ENCODE data around the gene WFDC5.

The WFDC5 gene

GRCh38 chr20:45109634-45110033 is 5.3 kb downstream of the WFDC5 start:
- no peak overlapping the region for H3K9ac ChIP-seq (ENCODE audit: low read length)
- TF ChIP-seq EZH2phosphoT487 (conservative IDR thresholded peaks at IDR 0.05; ENCODE audit: low read length) (no peak), CTCF (IDR thresholded peaks at IDR 0.05; ENCODE audit: insufficient read depth, low read length, poor library complexity, severe bottlenecking) (no peak)
- no peaks in the 10 kb centered on the region for H3K9me3 ChIP-seq (ENCODE audit: insufficient read depth, low read length)
- no peaks in the 10 kb centered on the region for H3K36me3 ChIP-seq (ENCODE audit: low read length)
- H3K9me2 ChIP-seq (replicated peaks; ENCODE audit: insufficient read depth, low read length), result no peaks in the 10 kb centered on the region
- H3K79me2 ChIP-seq (ENCODE audit: insufficient read depth, low read length), result no peaks in the 10 kb centered on the region
- no peaks in the 10 kb centered on the region for H4K20me1 ChIP-seq (ENCODE audit: low read depth, low read length)
- H3K4me2 ChIP-seq (ENCODE audit: low read depth, low read length, poor library complexity, severe bottlenecking), result no peak overlapping the region
- no peak overlapping the region for H3K27ac ChIP-seq (ENCODE audit: low read depth, low read length)
- no peaks in the 10 kb centered on the region for H3K27me3 ChIP-seq (ENCODE audit: low read length)
- no peak overlapping the region for H3K4me3 ChIP-seq (ENCODE audit: insufficient read depth, low read length, poor library complexity, severe bottlenecking)
- H3F3A ChIP-seq (ENCODE audit: insufficient read depth), result no peaks in the 10 kb centered on the region
- H2AFZ ChIP-seq (ENCODE audit: low read depth, low read length, severe bottlenecking), result no peak overlapping the region

- H3K9me2 ChIP-seq (replicated peaks; ENCODE audit: insufficient read depth, low read length), result no peaks in the 10 kb centered on the region
Observed at GRCh38 chr20:45105317-45105716, 9.7 kb downstream of the WFDC5 start.

GRCh38 chr20:45104786-45105185 is 10.2 kb downstream of the WFDC5 start:
- H3K9me3 ChIP-seq (ENCODE audit: insufficient read depth, low read length), result no peaks in the 10 kb centered on the region
- no peaks in the 10 kb centered on the region for H3F3A ChIP-seq (ENCODE audit: insufficient read depth)
- no peaks in the 10 kb centered on the region for H3K27me3 ChIP-seq (ENCODE audit: low read length)
- no peak overlapping the region for H3K4me2 ChIP-seq (ENCODE audit: low read depth, low read length, poor library complexity, severe bottlenecking)
- H3K9ac ChIP-seq (ENCODE audit: low read length), result no peak overlapping the region
- no peak for TF ChIP-seq CTCF (IDR thresholded peaks at IDR 0.05; ENCODE audit: insufficient read depth, low read length, poor library complexity, severe bottlenecking)
- no peak for TF ChIP-seq EZH2phosphoT487 (conservative IDR thresholded peaks at IDR 0.05; ENCODE audit: low read length)
- no peak overlapping the region for H2AFZ ChIP-seq (ENCODE audit: low read depth, low read length, severe bottlenecking)
- H4K20me1 ChIP-seq (ENCODE audit: low read depth, low read length), result no peaks in the 10 kb centered on the region
- no peaks in the 10 kb centered on the region for H3K79me2 ChIP-seq (ENCODE audit: insufficient read depth, low read length)
- no peaks in the 10 kb centered on the region for H3K9me2 ChIP-seq (replicated peaks; ENCODE audit: insufficient read depth, low read length)
- no peak overlapping the region for H3K27ac ChIP-seq (ENCODE audit: low read depth, low read length)
- H3K36me3 ChIP-seq (ENCODE audit: low read length), result no peaks in the 10 kb centered on the region
- H3K4me3 ChIP-seq (ENCODE audit: insufficient read depth, low read length, poor library complexity, severe bottlenecking), result no peak overlapping the region

More at GRCh38 chr20:45105317-45105716, 9.7 kb downstream of the WFDC5 start:
- no peaks in the 10 kb centered on the region for H3K36me3 ChIP-seq (ENCODE audit: low read length)
- H3K27me3 ChIP-seq (ENCODE audit: low read length), result no peaks in the 10 kb centered on the region
- no peaks in the 10 kb centered on the region for H3F3A ChIP-seq (ENCODE audit: insufficient read depth)
- H3K9ac ChIP-seq (ENCODE audit: low read length), result no peak overlapping the region
- TF ChIP-seq EZH2phosphoT487 (conservative IDR thresholded peaks at IDR 0.05; ENCODE audit: low read length), result no peak
- TF ChIP-seq CTCF (IDR thresholded peaks at IDR 0.05; ENCODE audit: insufficient read depth, low read length, poor library complexity, severe bottlenecking), result no peak
- H3K4me3 ChIP-seq (ENCODE audit: insufficient read depth, low read length, poor library complexity, severe bottlenecking), result no peak overlapping the region
- H4K20me1 ChIP-seq (ENCODE audit: low read depth, low read length), result no peaks in the 10 kb centered on the region
- H3K4me2 ChIP-seq (ENCODE audit: low read depth, low read length, poor library complexity, severe bottlenecking), result no peak overlapping the region
- H3K79me2 ChIP-seq (ENCODE audit: insufficient read depth, low read length), result no peaks in the 10 kb centered on the region
- H3K27ac ChIP-seq (ENCODE audit: low read depth, low read length), result no peak overlapping the region
- H3K9me3 ChIP-seq (ENCODE audit: insufficient read depth, low read length), result no peaks in the 10 kb centered on the region
- no peak overlapping the region for H2AFZ ChIP-seq (ENCODE audit: low read depth, low read length, severe bottlenecking)

Measured in SU-DHL-6 (cell line).